B cell (primary cell): ENCODE measurements around the gene MRPL10. TPM values are rescaled to one million over a fixed set of nuclear protein-coding genes. Genes with fewer than 3 reads are reported as not detected.

Experiments used
- polyA plus RNA-seq: library from polyadenylated mRNA; depleted of rRNA; stranded (reverse); fragments of >200 nt; gene quantifications from 2 replicates; pipeline ENCODE4 v1.2.3, GENCODE V29; 2012
- total RNA-seq, 2 donors: library from RNA; stranded (reverse); fragments of 120-200 nt in 1 of 2; gene quantifications; 1 replicate in 1 of 2; 2 replicates in 1 of 2; pipeline versions ENCODE4 v1.2.3 to v1.2.4, GENCODE V29; 2013 to 2022

MRPL10 gene
- total and polyA plus RNA-seq, 2 donors (not counting 1 experiment from before 2014, with no cell fraction given) = 34.8 to 39.4 TPM

Other genes starting within 250 kb of the MRPL10 start
- gene KPNB1, start 181.6 kb downstream of the MRPL10 start, total RNA-seq = 269 and 278 TPM in 2 replicates
- gene KPNB1, start 181.6 kb downstream of the MRPL10 start, polyA plus RNA-seq = 60.6 and 92.3 TPM in 2 replicates
- gene TBKBP1, start 137.4 kb downstream of the MRPL10 start, total RNA-seq = 6.6 and 9.3 TPM in 2 replicates
- 6.8 and 8.4 TPM in 2 replicates for gene TBKBP1, start 137.4 kb downstream of the MRPL10 start, polyA plus RNA-seq
- gene TBX21, start 98.3 kb downstream of the MRPL10 start, total RNA-seq = 8.4 and 10.8 TPM in 2 replicates
- 6.1 and 10.8 TPM in 2 replicates for gene TBX21, start 98.3 kb downstream of the MRPL10 start, polyA plus RNA-seq
- gene OSBPL7, start 9.7 kb downstream of the MRPL10 start, total RNA-seq = 51.0 and 52.5 TPM in 2 replicates
- 45.0 and 61.3 TPM in 2 replicates for gene OSBPL7, start 9.7 kb downstream of the MRPL10 start, polyA plus RNA-seq
- gene LRRC46, start 129 bp upstream of the MRPL10 start, total RNA-seq = 2.2 and 2.4 TPM in 2 replicates
- gene LRRC46, start 129 bp upstream of the MRPL10 start, polyA plus RNA-seq = 0.69 and 1.6 TPM in 2 replicates
- gene SCRN2, start 9.7 kb upstream of the MRPL10 start, total RNA-seq = 47.8 and 53.8 TPM in 2 replicates
- 65.2 and 71.9 TPM in 2 replicates for gene SCRN2, start 9.7 kb upstream of the MRPL10 start, polyA plus RNA-seq
- not detected in 2 replicates for gene SP6, start 19.6 kb upstream of the MRPL10 start, total RNA-seq
- gene SP6, start 19.6 kb upstream of the MRPL10 start, polyA plus RNA-seq = 0.04 and 0.09 TPM in 2 replicates
- gene SP2, start 64.7 kb upstream of the MRPL10 start, total RNA-seq = 32.5 and 35.4 TPM in 2 replicates
- 25.4 and 27.5 TPM in 2 replicates for gene SP2, start 64.7 kb upstream of the MRPL10 start, polyA plus RNA-seq
- gene PNPO, start 110.0 kb upstream of the MRPL10 start, total RNA-seq = 12.4 and 14.7 TPM in 2 replicates
- 7.3 and 8.0 TPM in 2 replicates for gene PNPO, start 110.0 kb upstream of the MRPL10 start, polyA plus RNA-seq
- gene PRR15L, start 126.3 kb upstream of the MRPL10 start, total RNA-seq = not detected in 2 replicates
- gene PRR15L, start 126.3 kb upstream of the MRPL10 start, polyA plus RNA-seq = not detected in 2 replicates
- 415 and 417 TPM in 2 replicates for gene CDK5RAP3, start 139.6 kb upstream of the MRPL10 start, total RNA-seq
- 728 and 990 TPM in 2 replicates for gene CDK5RAP3, start 139.6 kb upstream of the MRPL10 start, polyA plus RNA-seq
- 1.2 and 2.3 TPM in 2 replicates for gene COPZ2, start 206.3 kb upstream of the MRPL10 start, total RNA-seq
- 1.0 and 1.2 TPM in 2 replicates for gene COPZ2, start 206.3 kb upstream of the MRPL10 start, polyA plus RNA-seq
- 58.1 and 66.4 TPM in 2 replicates for gene NFE2L1, start 216.8 kb upstream of the MRPL10 start, total RNA-seq
- 20.4 and 25.2 TPM in 2 replicates for gene NFE2L1, start 216.8 kb upstream of the MRPL10 start, polyA plus RNA-seq